K562 (cell line): ENCODE data around the gene RASSF7. TPM values are rescaled to one million over a fixed set of nuclear protein-coding genes. Genes with fewer than 3 reads are reported as not detected.

Experiments
- ATAC-seq: fragments of 200-7000 bp; cut with Tn5 transposase; 3 replicates; pipeline ENCODE4 v1.9.1; 2020; ENCODE audit warnings: moderate library complexity
- BruUV-seq: library from RNA; stranded (reverse); fragments of 400-500 nt; replicated peaks from 2 replicates; lab custom pipeline; 2021; lab: Mats Ljungman, UMichigan
- CTCF ChIA-PET: fragments of 300-600 bp; formaldehyde crosslinking; extraction: SDS; loops from one replicate; lab custom pipeline; 2021; ENCODE audit warnings: low intra/inter-chr PET ratio; lab: Yijun Ruan, JAX
- POLR2A ChIA-PET: fragments of 300-600, 350-650 bp; sonication (Branson Sonifier 250); formaldehyde crosslinking; extraction: SDS; loops from one replicate; lab custom pipeline; 2021; ENCODE audit warnings: antibody characterized with exemption, inconsistent platforms; lab: Yijun Ruan, JAX
- DNase-seq, 4 experiments: peaks; one replicate each; pipeline versions ENCODE4 v3.0.0 to v3.0.0-alpha.2; 2011 to 2018; ENCODE audit warnings: low spot score in 3 of 4, mixed read lengths in 3 of 4; ENCODE audit errors: extremely low read depth in 1 of 4
- FAIRE-seq: peaks from 2 replicates; lab custom pipeline; 2011; peaks lifted over from hg19 to GRCh38; lab: Jason Lieb, UNC
- H2AFZ ChIP-seq: 2 replicates; pipeline ENCODE4 v1.6.0; 2011; ENCODE audit warnings: low read depth, low read length, control low read depth, inconsistent platforms
- H3K27ac ChIP-seq: fragments of 200-600 bp; 3 replicates; pipeline ENCODE4 v1.8.0; 2011; ENCODE audit warnings: low read depth, mild to moderate bottlenecking, control low read depth, inconsistent platforms, low read length, moderate library complexity, mixed read lengths; ENCODE audit errors: extremely low read depth
- H3K27me3 ChIP-seq, 2 experiments: fragments of 300-600 bp in 1 of 2; 2 replicates in 1 of 2; 3 replicates in 1 of 2; pipeline versions ENCODE4 v1.6.0 to v1.8.0; 2011; ENCODE audit warnings: inconsistent platforms in 2 of 2, low read length in 2 of 2, mild to moderate bottlenecking in 1 of 2, mixed read lengths in 1 of 2, moderate library complexity in 1 of 2; ENCODE audit not compliant: control insufficient read depth in 2 of 2, insufficient read depth in 2 of 2
- H3K36me3 ChIP-seq: fragments of 300-600 bp; 3 replicates; pipeline ENCODE4 v1.8.0; 2011; ENCODE audit warnings: mild to moderate bottlenecking, low read length, inconsistent platforms; ENCODE audit not compliant: control insufficient read depth, insufficient read depth
- H3K4me1 ChIP-seq, 2 experiments: fragments of 200-600 bp in 1 of 2; replicated peaks in 1 of 2; 2 replicates in 1 of 2; 3 replicates in 1 of 2; pipeline versions ENCODE4 v1.5.1 to v1.8.0; 2011; ENCODE audit warnings: inconsistent platforms in 2 of 2, low read length in 2 of 2, mild to moderate bottlenecking in 1 of 2, mixed read lengths in 1 of 2, moderate library complexity in 1 of 2; ENCODE audit not compliant: control insufficient read depth in 2 of 2, insufficient read depth in 2 of 2
- H3K4me2 ChIP-seq: 2 replicates; pipeline ENCODE4 v1.6.1; 2011; ENCODE audit warnings: low read length, control low read depth, inconsistent platforms, mixed read lengths; ENCODE audit not compliant: insufficient read depth
- H3K4me3 ChIP-seq: fragments of 200-600 bp; sonication (generic), shearing (Covaris generic); 2 replicates; pipeline ENCODE4 v1.5.1; 2016; ENCODE audit warnings: control low read depth, inconsistent platforms
- H3K79me2 ChIP-seq: fragments of 200-600 bp; 3 replicates; pipeline ENCODE4 v1.8.0; 2011; ENCODE audit warnings: low read length, inconsistent platforms; ENCODE audit not compliant: control insufficient read depth, insufficient read depth
- H3K9ac ChIP-seq, 2 experiments: 2 replicates each; pipeline versions ENCODE4 v1.6.0 to v1.6.1; 2011; ENCODE audit warnings: low read depth in 2 of 2, low read length in 2 of 2, control low read depth in 1 of 2, inconsistent platforms in 1 of 2, mild to moderate bottlenecking in 1 of 2, mixed read lengths in 1 of 2; ENCODE audit not compliant: insufficient read depth in 1 of 2
- H3K9me1 ChIP-seq: one replicate; pipeline ENCODE4 v1.6.0; 2011; ENCODE audit warnings: inconsistent platforms, mild to moderate bottlenecking, low read length, moderate library complexity; ENCODE audit not compliant: control insufficient read depth, insufficient read depth
- H3K9me3 ChIP-seq: replicated peaks from 2 replicates; pipeline ENCODE4 v1.5.1; 2011; ENCODE audit warnings: low read depth, low read length, inconsistent platforms; ENCODE audit not compliant: control insufficient read depth, insufficient read depth
- H4K20me1 ChIP-seq: replicated peaks from 2 replicates; pipeline ENCODE4 v1.6.1; 2011; ENCODE audit warnings: low read length, inconsistent platforms, mixed read lengths; ENCODE audit not compliant: control insufficient read depth, insufficient read depth
- ELF2 ChIP-seq: fragments of 250-450 bp; sonication (Bioruptor Pico); IDR thresholded peaks from 2 replicates; pipeline ENCODE4 v1.5.0; 2021; ENCODE audit warnings: mild to moderate bottlenecking
- ETV6 ChIP-seq, 3 experiments: fragments of 150-350 bp in 1 of 3; sonication (generic) in 1 of 3; formaldehyde crosslinking in 1 of 3; IDR thresholded peaks; 2 replicates each; pipeline versions ENCODE4 v1.6.1 to v1.8.0; 2014 to 2022; ENCODE audit warnings: borderline replicate concordance in 2 of 3, low read depth in 2 of 3, antibody characterized with exemption in 1 of 3, low read length in 1 of 3, mild to moderate bottlenecking in 1 of 3, missing genetic modification reagents in 1 of 3
- MGA ChIP-seq: fragments of 450-650 bp; IDR thresholded peaks from 2 replicates; pipeline ENCODE4 v1.6.1; 2016; ENCODE audit warnings: mild to moderate bottlenecking, moderate library complexity
- ZC3H4 ChIP-seq: sonication (generic); formaldehyde crosslinking; IDR thresholded peaks from 2 replicates; pipeline ENCODE4 v1.9.0; 2021; ENCODE audit warnings: missing genetic modification reagents, borderline replicate concordance
- WGBS: fragments of 100-300 bp; shearing (Covaris generic); methylation state at CpG from one replicate; pipeline ENCODE4 v1.1.6; 2016; ENCODE audit warnings: low coverage, mixed read lengths; ENCODE audit not compliant: insufficient coverage; ENCODE audit errors: missing lambda C conversion rate; 5-methylcytosine and 5-hydroxymethylcytosine counted together
- in situ Hi-C: fragments of 300-500 bp; cut with MboI; formaldehyde crosslinking; loops from 4 replicates; pipeline ENCODE4 v1.15.0; 2018; ENCODE audit warnings: inconsistent platforms, mixed read lengths
- intact Hi-C: fragments of 100-400 bp; cut with micrococcal nuclease; formaldehyde crosslinking; loops from 2 replicates; pipeline ENCODE4 v1.14.2; 2022
- polyA plus RNA-seq, 8 experiments: library from polyadenylated mRNA; depleted of rRNA in 4 of 8; stranded (reverse) in 5 of 8; unstranded in 3 of 8; fragments of >200 nt; fragmentation: Nextera tagmentation in 2 of 8; fragmentation: Illumina TruSeq in 1 of 8; extraction: Ambion mirVana in 2 of 8; extraction: Trizol in 1 of 8; gene quantifications; 2 replicates each; pipeline versions ENCODE4 v1.2.1 to v1.2.3, GENCODE V29; 2011 to 2014; ENCODE audit warnings: inconsistent platforms in 1 of 8, missing spikeins in 1 of 8
- total RNA-seq, 7 experiments: library from RNA; depleted of rRNA in 6 of 7; stranded (reverse); fragments of >200 nt in 6 of 7; fragmentation: Illumina TruSeq in 2 of 7; extraction: Trizol in 2 of 7; gene quantifications; 2 replicates each; pipeline versions ENCODE4 v1.2.1 to v1.2.3, GENCODE V29; 2011 to 2021; ENCODE audit warnings: low replicate concordance in 1 of 7

Gene RASSF7
- total and polyA plus RNA-seq, 9 of the 15 experiments (the other 6 are each of a cell fraction or from before 2014, with no cell fraction given) = 0.41 to 45.2 (median 18.6) TPM

DNA sequence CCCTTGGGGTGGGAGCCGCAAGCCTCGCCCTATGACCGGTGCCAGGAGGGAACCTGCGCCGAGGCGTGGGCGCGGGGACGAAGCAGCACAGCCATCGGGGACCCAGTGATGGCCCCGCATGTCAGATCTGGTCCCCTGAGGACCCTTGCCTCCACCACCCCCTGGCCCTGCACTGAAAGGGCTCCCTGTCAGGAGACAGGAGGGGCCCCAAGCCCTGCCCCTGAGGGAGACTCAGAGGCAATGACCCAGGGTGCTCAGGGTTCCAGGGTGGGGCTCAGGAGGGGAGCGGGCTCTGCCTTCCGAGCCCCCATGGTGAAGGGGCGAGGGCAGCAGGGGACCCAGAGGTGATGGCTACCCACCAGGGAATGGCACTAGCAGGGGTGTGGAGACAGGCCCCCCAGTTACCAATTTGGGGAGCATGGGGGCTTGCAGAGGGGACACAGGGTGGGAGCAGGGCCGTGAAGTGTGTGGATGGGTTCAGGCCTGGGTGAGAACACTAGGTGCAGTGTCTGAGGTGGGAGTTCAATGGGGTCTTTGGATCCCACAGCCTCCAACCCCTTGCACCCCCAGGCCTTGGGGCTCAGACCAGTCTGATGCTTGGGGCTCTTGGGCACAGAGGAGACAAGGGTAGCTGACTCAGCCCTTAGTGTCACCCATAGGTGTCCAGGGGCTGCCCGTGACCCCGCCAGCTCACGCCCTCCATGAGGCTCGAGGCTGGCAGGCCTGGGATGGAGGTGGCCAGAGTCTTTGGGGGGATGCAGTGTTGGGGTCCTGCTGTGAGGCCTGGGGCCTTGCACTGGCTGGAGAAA is 22.9 kb upstream of the RASSF7 start (continued):
- no peak for TF ChIP-seq ZC3H4 (CRISPR knock-in tag)

DNA sequence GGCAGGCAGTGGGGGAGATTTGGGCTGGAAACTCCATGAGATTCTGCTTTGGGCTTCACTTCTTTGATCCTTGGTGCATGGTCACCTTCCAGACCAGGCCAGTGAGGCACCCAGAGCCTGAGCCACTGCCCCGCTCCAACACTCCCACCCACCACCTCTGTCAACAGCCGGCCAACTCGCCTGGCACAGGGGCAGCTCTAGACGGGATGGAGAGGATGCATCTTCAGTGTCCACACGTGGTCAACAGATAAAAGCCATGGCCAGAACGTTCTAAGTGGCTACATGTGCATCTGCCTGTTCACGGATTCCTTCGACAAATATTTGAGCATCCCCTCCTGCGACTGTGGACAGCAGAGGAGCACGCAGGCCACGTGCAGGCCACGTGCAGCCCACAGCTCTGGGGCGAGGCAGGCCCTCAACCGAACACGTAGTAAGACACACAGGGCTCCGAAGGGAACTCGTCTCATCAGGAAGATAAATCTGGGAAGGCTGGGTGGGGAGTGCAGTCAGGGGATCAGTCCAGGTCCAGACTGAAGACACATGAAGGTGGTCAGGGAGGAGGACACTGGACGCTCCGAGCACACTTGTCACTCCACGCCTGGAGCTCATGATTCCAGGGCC is 22.2 kb upstream of the RASSF7 start:
- 82% methylated on average over 18 of the region's 20 CpGs for WGBS
- H3K4me3 ChIP-seq = no peak overlapping the region
- peaks cover 15% of the 10 kb centered on the region for H3K79me2 ChIP-seq
- POLR2A ChIA-PET = interaction anchor here (0.7 to 0.8 kb wide), 2 partner anchors 16 to 280 kb away, joined by 3 read pairs; no protein-coding TSS in a partner anchor
- intact Hi-C loops = no loop called here
- in situ Hi-C loops = no loop called here
- no peaks in the 10 kb centered on the region for H3K9me3 ChIP-seq
- no peak overlapping the region for H3K9ac ChIP-seq
- TF ChIP-seq ELF2 (CRISPR knock-in tag) (no peak), MGA (0 out of 2 replicates have a peak, but pooled peaks have one; percentile 25), ETV6 (IDR thresholded peaks at IDR 0.05; ENCODE audit: borderline replicate concordance in 1 of 2, low read depth in 2 of 2, low read length in 1 of 2) (no peak), ETV6 (CRISPR knock-in tag; IDR thresholded peaks at IDR 0.05; ENCODE audit: borderline replicate concordance) (no peak)
- TF ChIP-seq, all 486 proteins: peak for 1
- CTCF ChIA-PET = no interaction called here
- H3K9me1 ChIP-seq = peaks cover 3% of the 10 kb centered on the region
- peaks cover 22 to 69% of the 10 kb centered on the region in 2 experiments for H3K4me1 ChIP-seq
- H3K36me3 ChIP-seq = peaks cover 9% of the 10 kb centered on the region; the same call in 1 of the 3 replicates
- no TSS peak for BruUV-seq
- H4K20me1 ChIP-seq = 0 out of 2 replicates have a peak, but pooled peaks cover 4% of the 10 kb centered on the region
- ATAC-seq (no peak), FAIRE-seq (peak; percentile 44), DNase-seq (no peak)
- no peak overlapping the region for H3K4me2 ChIP-seq
- no peaks in the 10 kb centered on the region for H3K27me3 ChIP-seq
- no peak overlapping the region for H3K27ac ChIP-seq
- no peak overlapping the region for H2AFZ ChIP-seq
